Liver (tissue), 9 donors: ENCODE data around the gene DENND11. TPM values are rescaled to one million over a fixed set of nuclear protein-coding genes. Genes with fewer than 3 reads are reported as not detected.

Experiments
- DNase-seq: peaks from one replicate; pipeline ENCODE4 v3.0.0-alpha.2; 2017; ENCODE audit warnings: low spot score
- H3K27ac ChIP-seq, 2 donors: one replicate each; pipeline ENCODE4 v1.7.0; 2013; ENCODE audit warnings: inconsistent platforms in 2 of 2, low read length in 2 of 2, control low read depth in 1 of 2, low read depth in 1 of 2, mild to moderate bottlenecking in 1 of 2
- H3K27me3 ChIP-seq, 4 donors: one replicate each; pipeline versions ENCODE4 v1.6.1 to v1.7.0; 2013; ENCODE audit warnings: low read length in 3 of 4, inconsistent platforms in 1 of 4, mild to moderate bottlenecking in 1 of 4, moderate library complexity in 1 of 4; ENCODE audit not compliant: control insufficient read depth in 4 of 4, insufficient read depth in 4 of 4
- H3K36me3 ChIP-seq, 4 donors: one replicate each; pipeline versions ENCODE4 v1.6.1 to v1.7.0; 2013; ENCODE audit warnings: low read length in 3 of 4, mild to moderate bottlenecking in 3 of 4, low read depth in 1 of 4, moderate library complexity in 1 of 4; ENCODE audit not compliant: control insufficient read depth in 4 of 4, insufficient read depth in 3 of 4
- H3K4me1 ChIP-seq, 4 donors: one replicate each; pipeline versions ENCODE4 v1.6.1 to v1.7.0; 2013; ENCODE audit warnings: low read length in 3 of 4, mild to moderate bottlenecking in 3 of 4, moderate library complexity in 1 of 4; ENCODE audit not compliant: control insufficient read depth in 4 of 4, insufficient read depth in 4 of 4
- H3K4me3 ChIP-seq, 3 donors: one replicate each; pipeline versions ENCODE4 v1.6.1 to v1.7.0; 2013; ENCODE audit warnings: low read length in 3 of 3, control low read depth in 1 of 3, low read depth in 1 of 3, mild to moderate bottlenecking in 1 of 3
- H3K9ac ChIP-seq, 2 donors: one replicate each; pipeline ENCODE4 v1.7.0; 2013; ENCODE audit warnings: low read length in 2 of 2, mild to moderate bottlenecking in 2 of 2, moderate library complexity in 2 of 2, control low read depth in 1 of 2, low read depth in 1 of 2
- H3K9me3 ChIP-seq, 4 donors: one replicate each; pipeline versions ENCODE4 v1.6.1 to v1.7.0; 2013; ENCODE audit warnings: low read length in 3 of 4; ENCODE audit not compliant: control insufficient read depth in 4 of 4
- ATF3 ChIP-seq: IDR thresholded peaks from 2 replicates; pipeline ENCODE4 v1.6.1; 2016; ENCODE audit warnings: antibody characterized with exemption
- CTCF ChIP-seq: fragments of 150-350 bp; IDR thresholded peaks from 2 replicates; pipeline ENCODE4 v1.5.1; 2017; ENCODE audit warnings: improper control_type of control experiment, low read depth, low read length; ENCODE audit not compliant: missing input control
- FOXA1 ChIP-seq: IDR thresholded peaks from 2 replicates; pipeline ENCODE4 v1.6.1; 2016; ENCODE audit warnings: antibody characterized with exemption
- FOXA2 ChIP-seq: IDR thresholded peaks from 2 replicates; pipeline ENCODE4 v1.6.1; 2016; ENCODE audit warnings: antibody characterized with exemption
- GABPA ChIP-seq, 2 donors: IDR thresholded peaks in 1 of 2; conservative IDR thresholded peaks in 1 of 2; 2 replicates each; pipeline ENCODE4 v1.6.1; 2016; ENCODE audit warnings: antibody characterized with exemption in 2 of 2, mild to moderate bottlenecking in 1 of 2, moderate library complexity in 1 of 2
- HNF4A ChIP-seq, 2 donors: conservative IDR thresholded peaks; 2 replicates each; pipeline ENCODE4 v1.6.1; 2016; ENCODE audit warnings: antibody characterized with exemption in 2 of 2, mild to moderate bottlenecking in 2 of 2
- HNF4G ChIP-seq: IDR thresholded peaks from 2 replicates; pipeline ENCODE4 v1.6.1; 2016; ENCODE audit warnings: antibody characterized with exemption
- JUND ChIP-seq, 2 donors: IDR thresholded peaks; 2 replicates each; pipeline ENCODE4 v1.6.1; 2016; ENCODE audit warnings: antibody characterized with exemption in 2 of 2
- NR2F2 ChIP-seq: IDR thresholded peaks from 2 replicates; pipeline ENCODE4 v1.6.1; 2016; ENCODE audit warnings: antibody characterized with exemption
- RAD21 ChIP-seq, 2 donors: IDR thresholded peaks; 2 replicates each; pipeline ENCODE4 v1.6.1; 2016; ENCODE audit warnings: antibody characterized with exemption in 2 of 2, mild to moderate bottlenecking in 2 of 2
- RXRA ChIP-seq, 2 donors: IDR thresholded peaks; 2 replicates each; pipeline ENCODE4 v1.6.1; 2017 to 2018; ENCODE audit warnings: antibody characterized with exemption in 2 of 2, mild to moderate bottlenecking in 1 of 2
- SP1 ChIP-seq: IDR thresholded peaks from 2 replicates; pipeline ENCODE4 v1.6.1; 2018; ENCODE audit warnings: antibody characterized with exemption, mild to moderate bottlenecking
- TAF1 ChIP-seq: conservative IDR thresholded peaks from 2 replicates; pipeline ENCODE4 v1.6.1; 2016; ENCODE audit warnings: antibody characterized with exemption, mild to moderate bottlenecking
- YY1 ChIP-seq: IDR thresholded peaks from 2 replicates; pipeline ENCODE4 v1.6.1; 2016; ENCODE audit warnings: antibody characterized with exemption, mild to moderate bottlenecking
- WGBS: extraction: QIAGEN DNeasy Blood & Tissue Kit; methylation state at CpG from one replicate; pipeline ENCODE4 v1.1.7; 2013; 5-methylcytosine and 5-hydroxymethylcytosine counted together
- polyA plus RNA-seq, 2 donors: library from polyadenylated mRNA; stranded (reverse) in 1 of 2; unstranded in 1 of 2; fragments of 200-250 nt in 1 of 2; fragments of >200 nt in 1 of 2; fragmentation: Nextera tagmentation in 1 of 2; extraction: Ambion mirVana in 1 of 2; gene quantifications; one replicate each; pipeline versions ENCODE4 v1.2.1 to v1.2.3, GENCODE V29; 2013 to 2015
- total RNA-seq, 2 donors: library from RNA; depleted of rRNA; stranded (reverse); fragments of >200 nt; gene quantifications; one replicate each; pipeline ENCODE4 v1.2.3, GENCODE V29; 2014
- TF ChIP-seq, protein P1 (sequence below): IDR thresholded peaks from 2 replicates; pipeline ENCODE4 v1.6.1; 2016; ENCODE audit warnings: antibody characterized with exemption
- TF ChIP-seq, protein P2 (sequence below): IDR thresholded peaks from 2 replicates; pipeline ENCODE4 v1.6.1; 2016; ENCODE audit warnings: antibody characterized with exemption, mild to moderate bottlenecking
- donor health status: healthy.
- donor health status: healthy.
- donor health status: healthy.
- donor health status: healthy.
- donor health status: healthy.

Gene DENND11
- total and polyA plus RNA-seq, 4 donors, result 8.4 to 48.4 (median 12.8) TPM

- TF ChIP-seq, protein P1, sequence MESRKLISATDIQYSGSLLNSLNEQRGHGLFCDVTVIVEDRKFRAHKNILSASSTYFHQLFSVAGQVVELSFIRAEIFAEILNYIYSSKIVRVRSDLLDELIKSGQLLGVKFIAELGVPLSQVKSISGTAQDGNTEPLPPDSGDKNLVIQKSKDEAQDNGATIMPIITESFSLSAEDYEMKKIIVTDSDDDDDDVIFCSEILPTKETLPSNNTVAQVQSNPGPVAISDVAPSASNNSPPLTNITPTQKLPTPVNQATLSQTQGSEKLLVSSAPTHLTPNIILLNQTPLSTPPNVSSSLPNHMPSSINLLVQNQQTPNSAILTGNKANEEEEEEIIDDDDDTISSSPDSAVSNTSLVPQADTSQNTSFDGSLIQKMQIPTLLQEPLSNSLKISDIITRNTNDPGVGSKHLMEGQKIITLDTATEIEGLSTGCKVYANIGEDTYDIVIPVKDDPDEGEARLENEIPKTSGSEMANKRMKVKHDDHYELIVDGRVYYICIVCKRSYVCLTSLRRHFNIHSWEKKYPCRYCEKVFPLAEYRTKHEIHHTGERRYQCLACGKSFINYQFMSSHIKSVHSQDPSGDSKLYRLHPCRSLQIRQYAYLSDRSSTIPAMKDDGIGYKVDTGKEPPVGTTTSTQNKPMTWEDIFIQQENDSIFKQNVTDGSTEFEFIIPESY, result no peak
- TF ChIP-seq TAF1, result no peak
Measured at GRCh38 chr7:141665208-141666035, 36.5 kb downstream of the DENND11 start (continued).

DNA sequence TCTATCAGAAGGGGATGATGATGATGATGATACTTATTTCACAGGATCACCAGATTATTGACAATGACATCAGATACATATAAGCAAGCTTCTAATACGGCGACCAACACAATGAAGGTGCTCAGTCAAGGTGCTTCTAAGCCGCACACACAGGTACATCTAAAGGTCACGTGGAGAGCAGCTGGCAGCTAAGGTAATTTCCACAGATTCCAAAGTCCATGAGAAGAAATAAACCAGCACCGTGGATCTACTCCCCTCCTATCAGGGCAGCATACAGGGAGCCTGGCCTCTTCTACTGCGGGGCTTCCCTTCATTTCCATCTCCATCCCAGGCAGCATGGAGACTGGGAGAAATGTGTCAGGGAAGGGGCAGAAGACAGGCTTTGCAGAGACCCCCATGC lies 37.5 kb downstream of the DENND11 start:
- Histone ChIP-seq H3K4me3 (no peak overlapping the region), H3K27me3 (no peaks in the 10 kb centered on the region), H3K4me1 (peaks cover 11 to 28% (median 17%) of the 10 kb centered on the region in 4 donors), H3K9me3 (no peaks in the 10 kb centered on the region), H3K9ac (no peak overlapping the region), H3K36me3 (peaks cover 8 to 17% (median 12%) of the 10 kb centered on the region in 4 donors), H3K27ac (peak overlapping the region; percentile 21 to 64)
- no peak for DNase-seq
- WGBS, result 46% methylated on average over 6 of the region's 6 CpGs
- peak; percentile 53 for TF ChIP-seq SP1
- TF ChIP-seq FOXA2, result peak; percentile 49
- TF ChIP-seq HNF4A (conservative IDR thresholded peaks at IDR 0.05), result peak; percentile 86 to 90
- peak; percentile 73 for TF ChIP-seq HNF4G
- TF ChIP-seq JUND (IDR thresholded peaks at IDR 0.05), result no peak
- peak; percentile 15 to 37 for TF ChIP-seq RXRA (IDR thresholded peaks at IDR 0.05)
- peak in 1 of 2 donors; percentile 24 for TF ChIP-seq GABPA (IDR thresholded peaks at IDR 0.05 in 1 of 2, conservative IDR thresholded peaks at IDR 0.05 in 1 of 2)
- TF ChIP-seq TAF1, result no peak
- no peak for TF ChIP-seq YY1
- TF ChIP-seq FOXA1, result no peak
- TF ChIP-seq RAD21 (IDR thresholded peaks at IDR 0.05), result peak in 1 of 2 donors; percentile 13

DNA sequence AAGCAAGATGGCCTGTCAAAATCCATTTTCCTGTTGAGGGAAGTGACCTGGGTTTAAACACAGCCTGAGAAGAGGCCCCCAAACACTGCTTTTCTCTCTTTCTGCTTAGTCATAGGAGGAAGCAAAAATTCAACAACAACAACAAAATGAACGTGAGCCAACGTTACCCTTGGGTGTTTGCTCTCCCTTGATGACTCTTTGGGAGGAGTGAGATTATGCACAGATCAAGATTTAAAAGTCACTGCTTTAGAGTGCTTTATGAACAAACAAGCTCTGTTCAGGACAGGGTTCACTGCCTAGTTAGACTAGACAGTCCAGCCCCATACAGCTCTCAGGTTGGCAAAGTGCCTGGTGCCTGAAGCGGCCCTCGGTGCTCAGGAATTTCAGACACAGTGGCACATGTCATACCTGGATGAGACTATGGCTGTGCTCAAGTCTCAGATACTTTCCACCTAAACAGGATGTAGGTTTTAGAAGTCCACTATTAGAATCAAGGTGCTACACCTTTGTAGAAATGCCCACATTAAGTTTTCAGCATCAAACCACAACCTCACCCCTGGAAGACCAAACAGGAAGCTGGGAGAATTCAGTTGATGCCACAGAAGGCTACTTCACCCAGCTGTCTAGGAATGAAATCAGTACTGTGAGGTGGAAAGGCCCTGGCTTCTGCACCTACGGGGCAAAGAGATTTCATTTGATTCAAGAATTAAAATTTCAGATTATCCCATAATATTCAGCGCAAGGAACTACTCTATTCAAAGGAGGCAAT lies 38.7 kb downstream of the DENND11 start:
- Histone ChIP-seq H3K4me1 (peaks cover 11 to 28% (median 17%) of the 10 kb centered on the region in 4 donors), H3K27me3 (no peaks in the 10 kb centered on the region), H3K27ac (peak overlapping the region; percentile 11 to 58), H3K4me3 (no peak overlapping the region), H3K36me3 (peaks cover 8 to 23% (median 12%) of the 10 kb centered on the region in 4 donors), H3K9me3 (no peaks in the 10 kb centered on the region), H3K9ac (peak overlapping the region in 1 of 2 donors; percentile 16)
- no peak for DNase-seq
- 36% methylated on average over 6 of the region's 6 CpGs for WGBS
- TF ChIP-seq FOXA1 (no peak), NR2F2 (no peak), HNF4A (conservative IDR thresholded peaks at IDR 0.05) (peak; percentile 63 to 68), YY1 (peak; percentile 46), RAD21 (IDR thresholded peaks at IDR 0.05) (peak in 1 of 2 donors; percentile 31), SP1 (peak; percentile 53), CTCF (no peak), ATF3 (no peak), HNF4G (peak; percentile 13), JUND (IDR thresholded peaks at IDR 0.05) (peak; percentile 22 to 52), FOXA2 (peak; percentile 30), GABPA (IDR thresholded peaks at IDR 0.05 in 1 of 2, conservative IDR thresholded peaks at IDR 0.05 in 1 of 2) (no peak), TAF1 (no peak)
- TF ChIP-seq, protein P1, result peak; percentile 20
- TF ChIP-seq, protein P2, sequence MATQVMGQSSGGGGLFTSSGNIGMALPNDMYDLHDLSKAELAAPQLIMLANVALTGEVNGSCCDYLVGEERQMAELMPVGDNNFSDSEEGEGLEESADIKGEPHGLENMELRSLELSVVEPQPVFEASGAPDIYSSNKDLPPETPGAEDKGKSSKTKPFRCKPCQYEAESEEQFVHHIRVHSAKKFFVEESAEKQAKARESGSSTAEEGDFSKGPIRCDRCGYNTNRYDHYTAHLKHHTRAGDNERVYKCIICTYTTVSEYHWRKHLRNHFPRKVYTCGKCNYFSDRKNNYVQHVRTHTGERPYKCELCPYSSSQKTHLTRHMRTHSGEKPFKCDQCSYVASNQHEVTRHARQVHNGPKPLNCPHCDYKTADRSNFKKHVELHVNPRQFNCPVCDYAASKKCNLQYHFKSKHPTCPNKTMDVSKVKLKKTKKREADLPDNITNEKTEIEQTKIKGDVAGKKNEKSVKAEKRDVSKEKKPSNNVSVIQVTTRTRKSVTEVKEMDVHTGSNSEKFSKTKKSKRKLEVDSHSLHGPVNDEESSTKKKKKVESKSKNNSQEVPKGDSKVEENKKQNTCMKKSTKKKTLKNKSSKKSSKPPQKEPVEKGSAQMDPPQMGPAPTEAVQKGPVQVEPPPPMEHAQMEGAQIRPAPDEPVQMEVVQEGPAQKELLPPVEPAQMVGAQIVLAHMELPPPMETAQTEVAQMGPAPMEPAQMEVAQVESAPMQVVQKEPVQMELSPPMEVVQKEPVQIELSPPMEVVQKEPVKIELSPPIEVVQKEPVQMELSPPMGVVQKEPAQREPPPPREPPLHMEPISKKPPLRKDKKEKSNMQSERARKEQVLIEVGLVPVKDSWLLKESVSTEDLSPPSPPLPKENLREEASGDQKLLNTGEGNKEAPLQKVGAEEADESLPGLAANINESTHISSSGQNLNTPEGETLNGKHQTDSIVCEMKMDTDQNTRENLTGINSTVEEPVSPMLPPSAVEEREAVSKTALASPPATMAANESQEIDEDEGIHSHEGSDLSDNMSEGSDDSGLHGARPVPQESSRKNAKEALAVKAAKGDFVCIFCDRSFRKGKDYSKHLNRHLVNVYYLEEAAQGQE, result no peak
